OCI-LY1 (cell line): ENCODE data around the gene PCGF3.

Source experiments
- H2AFZ ChIP-seq: fragments of 200-600 bp; sonication (generic), shearing (Covaris generic); 2 replicates; pipeline ENCODE4 v1.6.0; 2014; ENCODE audit warnings: antibody characterized with exemption, mild to moderate bottlenecking, low read length
- H3F3A ChIP-seq: fragments of 200-600 bp; sonication (generic), shearing (Covaris generic); 2 replicates; pipeline ENCODE4 v1.6.0; 2014; ENCODE audit warnings: mild to moderate bottlenecking, antibody characterized with exemption, low read length, moderate library complexity; ENCODE audit not compliant: insufficient read depth
- H3K27ac ChIP-seq: fragments of 200-600 bp; sonication (generic); 2 replicates; pipeline ENCODE4 v1.5.1; 2014; ENCODE audit warnings: low read length, mixed run types, mild to moderate bottlenecking, low read depth; ENCODE audit not compliant: poor library complexity, severe bottlenecking
- H3K27me3 ChIP-seq: fragments of 200-600 bp; sonication (generic); 2 replicates; pipeline ENCODE4 v1.6.0; 2014; ENCODE audit warnings: antibody characterized with exemption, mild to moderate bottlenecking, low read length, moderate library complexity; ENCODE audit not compliant: insufficient read depth
- H3K36me3 ChIP-seq: fragments of 200-600 bp; sonication (generic); 2 replicates; pipeline ENCODE4 v1.6.1; 2014; ENCODE audit warnings: mild to moderate bottlenecking, antibody characterized with exemption, low read length, moderate library complexity, mixed read lengths; ENCODE audit not compliant: insufficient read depth
- H3K4me1 ChIP-seq: fragments of 200-600 bp; sonication (generic); 2 replicates; pipeline ENCODE4 v1.5.1; 2014; ENCODE audit warnings: mild to moderate bottlenecking, low read length, moderate library complexity; ENCODE audit not compliant: insufficient read depth, severe bottlenecking
- H3K4me2 ChIP-seq: fragments of 200-600 bp; sonication (generic), shearing (Covaris generic); 2 replicates; pipeline ENCODE4 v1.6.1; 2014; ENCODE audit warnings: low read length
- H3K4me3 ChIP-seq: fragments of 200-600 bp; sonication (generic); 2 replicates; pipeline ENCODE4 v1.5.1; 2014; ENCODE audit warnings: low read length, low read depth, mild to moderate bottlenecking, mixed read lengths; ENCODE audit not compliant: poor library complexity, severe bottlenecking
- H3K79me2 ChIP-seq: fragments of 200-600 bp; shearing (Covaris generic); 2 replicates; pipeline ENCODE4 v1.6.1; 2016; ENCODE audit warnings: mixed run types, low read length, mixed read lengths; ENCODE audit not compliant: insufficient read depth
- H3K9ac ChIP-seq: fragments of 200-600 bp; sonication (generic), shearing (Covaris generic); 2 replicates; pipeline ENCODE4 v1.6.1; 2014; ENCODE audit warnings: mild to moderate bottlenecking, low read length, mixed read lengths
- H3K9me2 ChIP-seq: fragments of 200-600 bp; sonication (generic), shearing (Covaris generic); 2 replicates; pipeline ENCODE4 v1.6.1; 2014; ENCODE audit warnings: low read depth, mild to moderate bottlenecking, low read length, mixed read lengths
- H3K9me3 ChIP-seq: fragments of 200-600 bp; shearing (Covaris generic); 2 replicates; pipeline ENCODE4 v1.6.1; 2014; ENCODE audit warnings: low read length, mixed read lengths
- H4K20me1 ChIP-seq: fragments of 200-600 bp; sonication (generic), shearing (Covaris generic); 2 replicates; pipeline ENCODE4 v1.6.0; 2016; ENCODE audit warnings: mild to moderate bottlenecking, low read length; ENCODE audit not compliant: insufficient read depth
- EZH2 ChIP-seq: fragments of 200-600 bp; sonication (generic), shearing (Covaris generic); IDR thresholded peaks from 2 replicates; pipeline ENCODE4 v1.8.0; 2017; ENCODE audit warnings: borderline replicate concordance, mixed run types, mild to moderate bottlenecking, antibody characterized with exemption, low read length, moderate library complexity, mixed read lengths
- TF ChIP-seq, protein P1 (sequence below): fragments of 200-600 bp; sonication (generic), shearing (Covaris generic); IDR thresholded peaks from 2 replicates; pipeline ENCODE4 v1.5.1; 2017; ENCODE audit warnings: mild to moderate bottlenecking, antibody characterized with exemption, low read length, moderate library complexity, mixed read lengths

The PCGF3 gene

DNA sequence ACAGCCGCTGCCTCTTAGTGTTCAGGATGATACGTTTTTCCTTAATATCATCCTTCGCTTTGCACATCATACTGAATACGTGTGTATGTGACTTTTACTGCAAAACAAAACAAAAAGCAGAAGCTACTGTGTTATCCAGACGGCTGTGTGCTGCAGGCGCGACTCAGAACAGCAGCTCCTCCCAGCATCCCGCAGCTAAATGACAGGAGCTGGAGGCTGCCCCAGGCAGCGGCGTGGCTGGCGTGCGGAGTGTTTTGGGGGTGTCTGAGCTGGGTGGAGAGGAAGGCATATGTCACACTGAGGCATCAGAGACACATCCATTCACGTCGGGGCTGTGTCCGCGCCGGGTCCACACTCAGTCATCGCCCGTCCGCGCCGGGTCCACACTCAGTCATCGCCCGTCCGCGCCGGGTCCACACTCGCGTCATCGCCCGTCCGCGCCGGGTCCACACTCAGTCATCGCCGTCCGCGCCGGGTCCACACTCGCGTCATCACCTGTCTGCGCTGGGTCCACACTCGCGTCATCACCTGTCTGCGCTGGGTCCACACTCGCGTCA lies 16.6 kb downstream of the PCGF3 start:
- H3K4me1 ChIP-seq: no peaks in the 10 kb centered on the region
- H3K36me3 ChIP-seq: no peaks in the 10 kb centered on the region
- H4K20me1 ChIP-seq: no peaks in the 10 kb centered on the region
- H3K4me3 ChIP-seq: no peak overlapping the region
- no peaks in the 10 kb centered on the region for H3F3A ChIP-seq
- no peaks in the 10 kb centered on the region for H3K9me3 ChIP-seq
- no peaks in the 10 kb centered on the region for H3K27me3 ChIP-seq
- no peaks in the 10 kb centered on the region for H3K9me2 ChIP-seq
- H3K9ac ChIP-seq: no peak overlapping the region
- no peak overlapping the region for H2AFZ ChIP-seq
- no peaks in the 10 kb centered on the region for H3K79me2 ChIP-seq
- H3K27ac ChIP-seq: no peak overlapping the region
- no peak overlapping the region for H3K4me2 ChIP-seq
- TF ChIP-seq EZH2: no peak
- TF ChIP-seq, protein P1, sequence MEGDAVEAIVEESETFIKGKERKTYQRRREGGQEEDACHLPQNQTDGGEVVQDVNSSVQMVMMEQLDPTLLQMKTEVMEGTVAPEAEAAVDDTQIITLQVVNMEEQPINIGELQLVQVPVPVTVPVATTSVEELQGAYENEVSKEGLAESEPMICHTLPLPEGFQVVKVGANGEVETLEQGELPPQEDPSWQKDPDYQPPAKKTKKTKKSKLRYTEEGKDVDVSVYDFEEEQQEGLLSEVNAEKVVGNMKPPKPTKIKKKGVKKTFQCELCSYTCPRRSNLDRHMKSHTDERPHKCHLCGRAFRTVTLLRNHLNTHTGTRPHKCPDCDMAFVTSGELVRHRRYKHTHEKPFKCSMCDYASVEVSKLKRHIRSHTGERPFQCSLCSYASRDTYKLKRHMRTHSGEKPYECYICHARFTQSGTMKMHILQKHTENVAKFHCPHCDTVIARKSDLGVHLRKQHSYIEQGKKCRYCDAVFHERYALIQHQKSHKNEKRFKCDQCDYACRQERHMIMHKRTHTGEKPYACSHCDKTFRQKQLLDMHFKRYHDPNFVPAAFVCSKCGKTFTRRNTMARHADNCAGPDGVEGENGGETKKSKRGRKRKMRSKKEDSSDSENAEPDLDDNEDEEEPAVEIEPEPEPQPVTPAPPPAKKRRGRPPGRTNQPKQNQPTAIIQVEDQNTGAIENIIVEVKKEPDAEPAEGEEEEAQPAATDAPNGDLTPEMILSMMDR: no peak

DNA sequence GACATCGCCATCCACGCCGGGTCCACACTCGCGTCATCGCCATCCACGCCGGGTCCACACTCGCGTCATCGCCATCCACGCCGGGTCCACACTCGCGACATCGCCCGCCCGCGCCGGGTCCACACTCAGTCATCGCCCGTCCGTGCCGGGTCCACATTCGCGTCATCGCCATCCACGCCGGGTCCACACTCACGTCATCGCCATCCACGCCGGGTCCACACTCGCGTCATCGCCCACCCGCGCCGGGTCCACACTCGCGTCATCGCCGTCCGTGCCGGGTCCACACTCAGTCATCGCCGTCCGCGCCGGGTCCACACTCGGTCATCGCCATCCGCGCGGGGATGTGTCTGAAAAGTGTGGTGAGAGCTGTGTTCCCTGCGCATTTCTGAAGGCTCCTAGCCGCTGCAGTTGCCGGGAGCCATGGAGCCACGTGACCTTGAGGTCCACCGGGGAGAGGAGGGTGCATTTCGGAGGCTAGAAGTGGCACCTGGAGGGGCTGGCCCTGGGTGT lies 17.3 kb downstream of the PCGF3 start:
- no peaks in the 10 kb centered on the region for H3K36me3 ChIP-seq
- no peaks in the 10 kb centered on the region for H3K79me2 ChIP-seq
- no peaks in the 10 kb centered on the region for H4K20me1 ChIP-seq
- no peak overlapping the region for H3K9ac ChIP-seq
- no peak overlapping the region for H3K4me3 ChIP-seq
- H3K9me3 ChIP-seq: no peaks in the 10 kb centered on the region
- TF ChIP-seq, protein P1: no peak
- TF ChIP-seq EZH2: no peak
- no peak overlapping the region for H2AFZ ChIP-seq
- H3K4me2 ChIP-seq: no peak overlapping the region
- H3K9me2 ChIP-seq: no peaks in the 10 kb centered on the region
- no peaks in the 10 kb centered on the region for H3F3A ChIP-seq
- H3K27ac ChIP-seq: no peak overlapping the region
- H3K4me1 ChIP-seq: no peaks in the 10 kb centered on the region
- H3K27me3 ChIP-seq: no peaks in the 10 kb centered on the region

DNA sequence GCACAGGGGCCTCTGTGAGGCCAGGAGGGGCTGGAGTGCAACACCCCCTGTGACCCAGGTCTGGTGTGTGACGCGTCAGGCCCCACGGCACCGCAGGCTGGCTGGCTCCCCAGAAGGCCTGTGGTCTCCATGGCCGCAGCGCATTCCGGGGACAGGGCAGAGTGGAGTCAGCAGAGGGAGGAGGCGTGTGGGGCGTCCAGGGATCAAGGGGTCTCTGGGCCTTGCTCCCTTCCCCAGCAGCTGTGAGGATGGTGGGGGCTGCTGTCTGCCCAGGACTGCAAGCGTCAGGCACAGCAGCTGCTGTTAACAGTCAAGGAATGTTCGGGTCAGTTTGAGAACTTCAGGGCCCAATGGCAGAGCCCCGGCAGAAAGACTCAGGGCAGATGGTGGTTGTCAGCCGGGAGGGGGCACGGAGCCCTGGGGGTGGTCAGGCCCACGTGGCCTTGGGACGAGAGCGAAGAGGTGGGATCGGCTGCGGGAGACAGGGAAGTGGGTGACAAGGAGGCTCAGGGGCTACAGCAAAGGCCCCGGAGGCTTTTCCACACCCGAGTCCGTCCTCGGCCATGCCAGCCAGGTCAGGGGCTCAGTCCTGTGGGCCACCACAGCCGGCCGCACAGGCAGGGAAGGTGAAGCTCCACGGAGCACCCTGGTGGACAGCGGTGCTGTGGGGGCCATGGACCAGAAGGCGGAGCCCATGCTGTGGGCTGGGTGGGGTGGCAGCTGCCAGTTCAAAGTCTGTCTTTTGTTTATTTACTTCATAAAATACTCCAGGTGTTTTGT lies 18.3 kb downstream of the PCGF3 start:
- no peaks in the 10 kb centered on the region for H3K79me2 ChIP-seq

More for the DNA sequence above, 18.3 kb downstream of the PCGF3 start:
- H3K9me3 ChIP-seq: no peaks in the 10 kb centered on the region
- H3K27ac ChIP-seq: no peak overlapping the region
- H3K9ac ChIP-seq: no peak overlapping the region
- H3K9me2 ChIP-seq: no peaks in the 10 kb centered on the region
- TF ChIP-seq, protein P1: no peak
- TF ChIP-seq EZH2: no peak
- H2AFZ ChIP-seq: no peak overlapping the region
- no peaks in the 10 kb centered on the region for H3F3A ChIP-seq
- H3K4me1 ChIP-seq: no peaks in the 10 kb centered on the region
- no peaks in the 10 kb centered on the region for H3K27me3 ChIP-seq
- H3K4me2 ChIP-seq: no peak overlapping the region
- no peaks in the 10 kb centered on the region for H4K20me1 ChIP-seq
- no peak overlapping the region for H3K4me3 ChIP-seq
- no peaks in the 10 kb centered on the region for H3K36me3 ChIP-seq
